ENCODE data around the gene CBFB.

The CBFB gene

GRCh38 chr16:67141391-67141790, 112.4 kb downstream of the CBFB start:
- TF ChIP-seq ZFX (IDR thresholded peaks at IDR 0.05) (no peak), CTCF (conservative IDR thresholded peaks at IDR 0.05) (no peak)
- no peak overlapping the region for H3K27ac ChIP-seq

GRCh38 chr16:67142342-67142741, 113.4 kb downstream of the CBFB start:
- no peak for TF ChIP-seq ZFX (IDR thresholded peaks at IDR 0.05)
- no peak for TF ChIP-seq CTCF (conservative IDR thresholded peaks at IDR 0.05)
- no peak overlapping the region for H3K27ac ChIP-seq

GRCh38 chr16:67144943-67145342, 116.0 kb downstream of the CBFB start:
- no peak for TF ChIP-seq ZFX (IDR thresholded peaks at IDR 0.05)

GRCh38 chr16:67145746-67146145, 116.8 kb downstream of the CBFB start:
- no peak overlapping the region for H3K27ac ChIP-seq
- TF ChIP-seq CTCF (conservative IDR thresholded peaks at IDR 0.05) = no peak
- TF ChIP-seq ZFX (IDR thresholded peaks at IDR 0.05) = no peak

More at GRCh38 chr16:67144943-67145342, 116.0 kb downstream of the CBFB start:
- no peak overlapping the region for H3K27ac ChIP-seq

GRCh38 chr16:67146523-67147357, 117.8 kb downstream of the CBFB start:
- TF ChIP-seq CTCF (conservative IDR thresholded peaks at IDR 0.05) (no peak), ZFX (IDR thresholded peaks at IDR 0.05) (no peak)
- no peak overlapping the region for H3K27ac ChIP-seq

- TF ChIP-seq CTCF (conservative IDR thresholded peaks at IDR 0.05) (no peak), ZFX (IDR thresholded peaks at IDR 0.05) (no peak)
- no peak overlapping the region for H3K27ac ChIP-seq
Observed at GRCh38 chr16:67147437-67148140, 118.6 kb downstream of the CBFB start.

- no peak overlapping the region for H3K27ac ChIP-seq
- TF ChIP-seq CTCF (conservative IDR thresholded peaks at IDR 0.05) = no peak
- TF ChIP-seq ZFX (IDR thresholded peaks at IDR 0.05) = no peak
Observed at GRCh38 chr16:67148221-67148620, 119.3 kb downstream of the CBFB start.

All from C4-2B (cell line).